KOPT-K1 (cell line): ENCODE data around the gene MB21D2.

ENCODE experiments used
- H3K27ac ChIP-seq: fragments of 200-600 bp; sonication (generic); 2 replicates; pipeline ENCODE4 v1.5.1; 2016; ENCODE audit warnings: antibody characterized with exemption, mild to moderate bottlenecking, low read depth, low read length; ENCODE audit not compliant: poor library complexity, severe bottlenecking
- H3K36me3 ChIP-seq: fragments of 200-600 bp; sonication (generic); 2 replicates; pipeline ENCODE4 v1.5.1; 2017; ENCODE audit warnings: antibody characterized with exemption, mild to moderate bottlenecking, low read length, moderate library complexity; ENCODE audit not compliant: insufficient read depth
- H3K9me3 ChIP-seq: fragments of 200-600 bp; sonication (generic); 2 replicates; pipeline ENCODE4 v1.5.1; 2017; ENCODE audit warnings: antibody characterized with exemption, low read length, mild to moderate bottlenecking; ENCODE audit not compliant: insufficient read depth, poor library complexity, severe bottlenecking

MB21D2 gene

GRCh38 chr3:192930577-192930976, 12.9 kb upstream of the MB21D2 start:
- Histone ChIP-seq H3K9me3 (no peaks in the 10 kb centered on the region), H3K27ac (no peak overlapping the region), H3K36me3 (no peaks in the 10 kb centered on the region)

GRCh38 chr3:192929755-192930547, 12.3 kb upstream of the MB21D2 start:
- no peak overlapping the region for H3K27ac ChIP-seq
- no peaks in the 10 kb centered on the region for H3K9me3 ChIP-seq
- no peaks in the 10 kb centered on the region for H3K36me3 ChIP-seq

GRCh38 chr3:192929146-192929545, 11.5 kb upstream of the MB21D2 start:
- Histone ChIP-seq H3K27ac (no peak overlapping the region), H3K36me3 (no peaks in the 10 kb centered on the region), H3K9me3 (no peaks in the 10 kb centered on the region)

GRCh38 chr3:192928720-192929119, 11.1 kb upstream of the MB21D2 start:
- Histone ChIP-seq H3K9me3 (no peaks in the 10 kb centered on the region), H3K36me3 (no peaks in the 10 kb centered on the region), H3K27ac (no peak overlapping the region)

GRCh38 chr3:192928016-192928415, 10.4 kb upstream of the MB21D2 start:
- Histone ChIP-seq H3K36me3 (no peaks in the 10 kb centered on the region), H3K9me3 (no peaks in the 10 kb centered on the region), H3K27ac (no peak overlapping the region)

DNA sequence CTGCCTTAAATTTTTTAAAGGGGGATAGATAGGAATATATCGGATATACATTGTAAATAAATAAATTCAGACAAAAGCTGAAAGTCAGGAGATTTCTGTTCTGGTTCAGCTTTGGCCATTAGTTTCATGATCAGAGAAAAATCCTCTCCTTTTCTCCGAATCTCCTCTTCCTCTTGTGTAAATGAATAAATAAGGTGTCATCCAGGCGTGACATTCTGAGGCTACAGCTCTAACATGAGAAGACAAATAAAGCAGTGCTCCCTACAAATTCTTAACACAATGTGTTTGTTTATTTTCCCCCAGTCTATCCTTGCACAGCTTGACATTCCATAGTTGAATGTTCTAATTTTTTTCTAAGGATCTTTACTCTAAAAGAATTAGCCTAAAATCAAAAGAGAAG, 9.4 kb upstream of the MB21D2 start:
- Histone ChIP-seq H3K9me3 (no peaks in the 10 kb centered on the region), H3K27ac (no peak overlapping the region)

GRCh38 chr3:192923731-192924130, 6.1 kb upstream of the MB21D2 start:
- no peaks in the 10 kb centered on the region for H3K9me3 ChIP-seq
- H3K36me3 ChIP-seq = no peaks in the 10 kb centered on the region
- H3K27ac ChIP-seq = no peak overlapping the region

More for the DNA sequence above, 9.4 kb upstream of the MB21D2 start:
- H3K36me3 ChIP-seq = no peaks in the 10 kb centered on the region

DNA sequence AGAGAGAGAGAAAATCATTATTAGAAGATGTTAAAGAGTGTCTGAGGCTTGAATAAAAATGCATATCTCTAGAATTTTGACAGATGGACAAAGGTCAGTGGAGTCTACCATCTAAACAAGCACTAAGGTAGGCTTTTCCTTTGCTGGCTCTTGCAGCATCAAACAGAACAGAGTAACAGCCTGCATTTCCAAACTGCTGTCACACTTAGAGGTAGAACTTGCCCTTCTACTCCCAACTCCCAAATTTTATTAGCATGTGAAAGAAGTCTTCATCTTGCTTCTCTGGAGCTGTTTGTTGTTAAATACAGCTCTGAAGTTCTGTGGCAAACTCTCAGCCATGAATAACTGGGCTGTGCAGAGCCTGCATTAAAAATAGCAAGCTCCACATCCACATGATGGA, 4.1 kb upstream of the MB21D2 start:
- Histone ChIP-seq H3K9me3 (no peaks in the 10 kb centered on the region), H3K36me3 (no peaks in the 10 kb centered on the region)

GRCh38 chr3:192920411-192920810, 2.8 kb upstream of the MB21D2 start:
- H3K36me3 ChIP-seq = no peaks in the 10 kb centered on the region
- H3K27ac ChIP-seq = no peak overlapping the region
- no peaks in the 10 kb centered on the region for H3K9me3 ChIP-seq

More for the DNA sequence above, 4.1 kb upstream of the MB21D2 start:
- H3K27ac ChIP-seq = no peak overlapping the region

DNA sequence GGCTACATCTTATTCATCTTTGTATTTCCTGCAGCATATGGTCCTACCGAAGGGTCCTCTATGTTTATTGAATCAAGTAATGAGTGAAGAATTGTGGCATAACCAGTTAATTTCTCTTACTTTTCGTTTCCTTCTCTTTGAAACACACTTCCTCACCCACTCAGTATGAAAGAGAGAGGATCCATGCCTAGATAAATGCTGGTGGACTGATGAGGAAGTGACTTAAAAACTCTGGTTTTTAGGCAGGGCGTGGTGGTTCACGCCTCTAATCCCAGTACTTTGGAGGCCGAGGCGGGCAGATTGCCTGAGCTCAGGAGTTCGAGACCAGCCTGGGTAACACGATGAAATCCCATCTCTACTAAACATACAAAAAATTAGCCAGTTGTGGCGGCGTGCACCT, 2.2 kb upstream of the MB21D2 start:
- Histone ChIP-seq H3K36me3 (no peaks in the 10 kb centered on the region), H3K27ac (no peak overlapping the region), H3K9me3 (no peaks in the 10 kb centered on the region)

DNA sequence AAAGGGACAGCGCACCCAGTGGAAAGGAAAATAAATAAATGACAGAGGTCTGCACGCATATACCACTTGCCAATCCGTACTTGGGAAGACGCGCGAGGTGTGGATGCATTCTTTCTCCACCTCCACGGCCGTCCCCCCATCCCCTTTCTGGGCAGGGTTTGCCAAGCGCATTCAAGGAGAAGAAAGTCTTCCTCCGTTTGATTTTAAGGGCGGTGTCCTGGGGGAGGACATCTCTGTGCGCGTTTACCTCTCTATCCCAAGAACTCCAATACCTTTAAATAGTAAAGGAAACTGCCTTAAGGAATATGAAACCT, 576 bp upstream of the MB21D2 start:
- H3K27ac ChIP-seq = peak overlapping the region; percentile 45
- no peaks in the 10 kb centered on the region for H3K36me3 ChIP-seq
- H3K9me3 ChIP-seq = no peaks in the 10 kb centered on the region

DNA sequence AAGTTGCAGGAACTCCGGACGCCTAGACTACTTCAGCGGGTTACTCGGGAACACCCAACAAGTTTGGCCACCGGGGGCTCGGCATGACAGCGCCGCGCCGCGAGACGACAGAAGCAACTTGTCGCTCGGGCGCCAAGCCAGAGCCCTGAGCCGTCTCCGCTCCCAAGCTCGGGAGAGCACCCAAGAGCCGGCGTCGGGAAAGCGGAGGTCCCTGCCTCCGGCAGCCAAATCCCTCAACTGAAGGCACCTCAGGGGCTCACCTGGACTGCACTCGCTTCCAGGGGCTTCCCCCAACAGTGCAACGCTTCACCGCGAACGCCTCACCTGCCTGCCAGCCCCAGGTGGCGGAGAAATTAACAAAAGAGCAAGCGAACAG, 640 bp downstream of the MB21D2 start:
- Histone ChIP-seq H3K9me3 (no peaks in the 10 kb centered on the region), H3K27ac (peak overlapping the region; percentile 62), H3K36me3 (no peaks in the 10 kb centered on the region)

- Histone ChIP-seq H3K27ac (no peak overlapping the region), H3K36me3 (no peaks in the 10 kb centered on the region), H3K9me3 (no peaks in the 10 kb centered on the region)
These were observed 1.2 kb downstream of the MB21D2 start for GRCh38 chr3:192916371-192917027.

GRCh38 chr3:192915722-192916121, 1.9 kb downstream of the MB21D2 start:
- Histone ChIP-seq H3K36me3 (no peaks in the 10 kb centered on the region), H3K27ac (no peak overlapping the region), H3K9me3 (no peaks in the 10 kb centered on the region)

DNA sequence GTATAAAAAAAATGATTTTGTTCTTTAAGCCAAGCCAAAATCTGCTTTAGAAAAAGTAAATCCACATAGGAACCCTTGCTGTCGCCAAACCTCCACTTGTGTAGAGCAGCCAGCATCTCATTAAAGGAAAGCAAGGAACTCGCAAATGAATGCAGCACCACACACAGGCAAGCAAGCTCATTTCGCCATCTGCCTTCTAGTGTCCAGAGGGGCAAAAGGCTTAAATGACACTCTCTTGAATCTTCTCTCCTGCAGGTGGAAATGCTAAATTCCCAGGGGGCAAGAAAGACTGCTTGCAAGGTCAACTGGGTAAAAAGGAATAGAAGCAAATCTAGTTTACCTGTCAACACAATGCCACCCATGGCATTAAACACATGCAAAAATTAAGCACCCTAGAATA, 2.4 kb downstream of the MB21D2 start:
- no peak overlapping the region for H3K27ac ChIP-seq
- no peaks in the 10 kb centered on the region for H3K9me3 ChIP-seq

DNA sequence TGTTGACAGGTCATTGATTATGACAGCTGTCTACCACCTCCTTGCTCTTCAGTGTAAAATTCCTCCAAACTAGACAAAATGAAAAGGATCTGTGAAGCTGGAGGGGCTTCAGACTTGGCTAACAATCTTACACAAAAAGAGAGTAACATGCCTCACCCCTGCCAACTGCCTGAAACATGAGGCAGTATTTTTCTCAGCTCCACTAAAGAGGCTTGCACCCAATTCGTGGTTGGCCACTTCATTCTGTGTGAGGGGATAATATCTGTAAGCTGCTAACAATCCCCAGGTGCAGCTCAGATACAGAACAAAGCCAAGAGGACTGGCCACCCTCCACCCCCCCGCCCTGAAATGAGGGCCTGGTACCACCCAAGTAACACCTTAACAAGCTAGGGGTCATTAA, 2.8 kb downstream of the MB21D2 start:
- Histone ChIP-seq H3K27ac (no peak overlapping the region), H3K9me3 (no peaks in the 10 kb centered on the region), H3K36me3 (no peaks in the 10 kb centered on the region)

More for the DNA sequence above, 2.4 kb downstream of the MB21D2 start:
- H3K36me3 ChIP-seq = no peaks in the 10 kb centered on the region
